WERI-Rb-1 (cell line): ENCODE data around the gene TMEM92.

Source experiments
- DNase-seq: peaks from one replicate; pipeline ENCODE4 v3.0.0-alpha.2; 2020
- H3K27ac ChIP-seq: fragments of 250-450 bp; sonication (Bioruptor Pico); 2 replicates; pipeline ENCODE4 v1.5.1; 2020; ENCODE audit warnings: mild to moderate bottlenecking, moderate library complexity
- H3K27me3 ChIP-seq: fragments of 250-450 bp; sonication (Bioruptor Pico); 2 replicates; pipeline ENCODE4 v1.5.1; 2021; ENCODE audit warnings: mild to moderate bottlenecking, low read depth, moderate library complexity; ENCODE audit not compliant: insufficient read depth, severe bottlenecking
- H3K36me3 ChIP-seq: fragments of 250-450 bp; sonication (Bioruptor Pico); 2 replicates; pipeline ENCODE4 v1.5.1; 2020; ENCODE audit warnings: mild to moderate bottlenecking, moderate library complexity
- H3K4me3 ChIP-seq: 2 replicates; pipeline ENCODE4 v1.5.1; 2011; ENCODE audit warnings: low read depth, mild to moderate bottlenecking, control low read depth, low read length
- H3K9me3 ChIP-seq: fragments of 250-450 bp; sonication (Bioruptor Pico); 2 replicates; pipeline ENCODE4 v1.5.1; 2021; ENCODE audit warnings: mild to moderate bottlenecking, moderate library complexity; ENCODE audit not compliant: severe bottlenecking
- TF ChIP-seq, protein P1 (sequence below): IDR thresholded peaks from 2 replicates; pipeline ENCODE4 v1.5.1; 2011; ENCODE audit warnings: low read depth, mild to moderate bottlenecking, control low read depth, inconsistent platforms, low read length

The TMEM92 gene

DNA sequence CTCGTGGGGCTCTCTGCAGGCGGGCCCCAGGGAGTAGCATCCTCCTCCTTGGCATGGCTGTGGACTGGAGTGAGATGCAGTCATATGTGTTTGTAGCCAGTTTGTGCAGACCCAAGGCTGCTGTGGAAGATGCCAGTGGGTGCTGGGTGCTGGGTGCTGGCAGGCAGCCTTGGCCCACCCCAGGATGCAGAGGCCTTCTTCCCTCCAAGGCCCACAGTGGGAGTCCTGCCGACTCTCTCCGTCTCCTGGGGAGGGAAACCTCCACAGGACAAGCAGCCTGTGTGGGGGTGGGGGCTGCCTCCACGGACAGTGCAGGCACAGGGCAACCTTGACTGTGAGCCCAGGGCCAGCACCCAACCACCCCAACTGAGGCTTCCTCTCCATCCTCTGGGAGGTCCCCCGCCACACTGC is 13.8 kb upstream of the TMEM92 start:
- H3K9me3 ChIP-seq: no peaks in the 10 kb centered on the region
- no peaks in the 10 kb centered on the region for H3K27me3 ChIP-seq
- no peak overlapping the region for H3K27ac ChIP-seq
- no peak overlapping the region for H3K4me3 ChIP-seq
- no peak for DNase-seq
- no peaks in the 10 kb centered on the region for H3K36me3 ChIP-seq
- TF ChIP-seq, protein P1, sequence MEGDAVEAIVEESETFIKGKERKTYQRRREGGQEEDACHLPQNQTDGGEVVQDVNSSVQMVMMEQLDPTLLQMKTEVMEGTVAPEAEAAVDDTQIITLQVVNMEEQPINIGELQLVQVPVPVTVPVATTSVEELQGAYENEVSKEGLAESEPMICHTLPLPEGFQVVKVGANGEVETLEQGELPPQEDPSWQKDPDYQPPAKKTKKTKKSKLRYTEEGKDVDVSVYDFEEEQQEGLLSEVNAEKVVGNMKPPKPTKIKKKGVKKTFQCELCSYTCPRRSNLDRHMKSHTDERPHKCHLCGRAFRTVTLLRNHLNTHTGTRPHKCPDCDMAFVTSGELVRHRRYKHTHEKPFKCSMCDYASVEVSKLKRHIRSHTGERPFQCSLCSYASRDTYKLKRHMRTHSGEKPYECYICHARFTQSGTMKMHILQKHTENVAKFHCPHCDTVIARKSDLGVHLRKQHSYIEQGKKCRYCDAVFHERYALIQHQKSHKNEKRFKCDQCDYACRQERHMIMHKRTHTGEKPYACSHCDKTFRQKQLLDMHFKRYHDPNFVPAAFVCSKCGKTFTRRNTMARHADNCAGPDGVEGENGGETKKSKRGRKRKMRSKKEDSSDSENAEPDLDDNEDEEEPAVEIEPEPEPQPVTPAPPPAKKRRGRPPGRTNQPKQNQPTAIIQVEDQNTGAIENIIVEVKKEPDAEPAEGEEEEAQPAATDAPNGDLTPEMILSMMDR: no peak

DNA sequence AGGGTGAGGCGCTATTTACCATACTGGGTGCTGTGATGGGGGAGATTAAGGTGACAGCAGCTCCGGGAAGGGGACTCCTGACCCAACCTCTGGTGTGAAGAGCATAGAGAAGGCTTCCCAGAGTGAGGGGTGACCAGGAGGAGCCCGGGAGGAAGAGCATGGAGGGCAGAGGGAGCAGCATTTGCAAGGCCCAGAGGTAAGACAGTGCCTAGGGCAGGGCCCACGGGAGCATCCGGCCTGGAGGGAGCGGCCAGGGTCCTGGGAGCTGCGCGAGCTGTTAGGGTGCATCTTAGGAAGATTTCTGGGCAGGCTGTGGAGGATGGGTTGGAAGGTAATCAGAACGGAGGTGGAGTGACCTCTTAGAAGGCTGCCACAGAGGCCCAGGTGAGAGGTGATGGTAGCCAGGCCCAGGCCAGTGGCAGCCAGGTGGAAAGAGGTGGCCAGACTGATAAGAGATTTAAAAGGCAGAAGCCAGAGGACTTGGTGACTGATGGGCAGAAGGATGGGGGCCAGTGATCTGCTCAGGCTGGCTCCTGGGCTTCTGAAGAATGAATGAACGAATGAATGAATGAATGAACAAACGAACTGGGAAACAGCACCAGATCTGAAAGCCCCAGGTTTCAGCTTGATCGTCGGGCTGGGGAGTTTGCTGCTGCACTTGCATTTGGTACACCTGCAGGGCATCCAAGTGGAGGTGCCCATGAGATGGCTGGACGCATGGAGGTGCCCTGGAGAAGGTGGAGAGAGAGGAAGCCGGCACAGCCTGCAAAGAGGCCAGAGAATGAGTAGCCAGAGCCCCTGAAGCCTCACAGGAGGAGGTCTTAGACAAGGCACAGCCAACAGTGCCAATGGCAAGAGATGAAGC is 13.0 kb upstream of the TMEM92 start:
- no peaks in the 10 kb centered on the region for H3K27me3 ChIP-seq
- H3K4me3 ChIP-seq: no peak overlapping the region
- TF ChIP-seq, protein P1: no peak
- no peak for DNase-seq
- no peaks in the 10 kb centered on the region for H3K36me3 ChIP-seq
- no peak overlapping the region for H3K27ac ChIP-seq
- no peaks in the 10 kb centered on the region for H3K9me3 ChIP-seq

DNA sequence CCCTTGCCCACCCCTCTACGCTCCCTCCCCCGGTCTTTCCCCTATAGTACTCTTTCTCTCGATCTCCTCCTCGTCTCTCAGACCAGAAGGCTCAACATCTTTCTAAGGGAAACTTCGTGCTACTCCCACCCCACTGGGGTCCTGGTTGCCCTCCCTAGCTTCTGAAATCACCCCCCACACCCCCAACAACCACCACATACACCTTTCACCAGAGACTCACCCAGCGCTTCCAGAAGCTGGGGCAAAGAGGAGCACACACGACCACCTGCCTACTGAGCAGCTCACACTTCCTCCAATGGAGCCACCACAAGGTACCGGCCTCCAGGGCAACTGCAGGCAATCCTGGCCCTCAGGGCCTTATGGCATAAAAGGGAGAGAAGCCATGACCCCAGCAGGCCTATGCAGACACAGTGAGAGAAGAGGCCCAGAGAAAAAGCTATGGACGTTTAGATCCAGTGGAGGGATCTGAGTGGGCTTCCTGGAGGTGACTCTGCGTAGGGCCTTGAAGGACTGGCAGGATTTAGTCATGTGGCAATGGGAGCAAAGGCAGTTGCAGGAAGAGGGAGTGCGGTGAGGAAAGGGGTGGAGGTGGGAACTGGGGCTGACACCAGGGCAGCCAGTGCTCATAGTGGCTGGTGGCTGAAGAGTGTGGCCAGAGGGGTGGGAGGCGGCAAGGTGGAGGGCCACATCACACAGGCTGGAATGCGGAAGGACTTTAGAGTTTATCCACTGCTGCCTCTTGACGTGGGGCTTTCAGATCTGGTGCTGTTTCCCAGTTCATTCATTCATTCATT is 12.1 kb upstream of the TMEM92 start:
- Histone ChIP-seq H3K27me3 (no peaks in the 10 kb centered on the region), H3K4me3 (no peak overlapping the region), H3K36me3 (no peaks in the 10 kb centered on the region), H3K27ac (no peak overlapping the region), H3K9me3 (no peaks in the 10 kb centered on the region)
- TF ChIP-seq, protein P1: no peak
- DNase-seq: peak; percentile 5

DNA sequence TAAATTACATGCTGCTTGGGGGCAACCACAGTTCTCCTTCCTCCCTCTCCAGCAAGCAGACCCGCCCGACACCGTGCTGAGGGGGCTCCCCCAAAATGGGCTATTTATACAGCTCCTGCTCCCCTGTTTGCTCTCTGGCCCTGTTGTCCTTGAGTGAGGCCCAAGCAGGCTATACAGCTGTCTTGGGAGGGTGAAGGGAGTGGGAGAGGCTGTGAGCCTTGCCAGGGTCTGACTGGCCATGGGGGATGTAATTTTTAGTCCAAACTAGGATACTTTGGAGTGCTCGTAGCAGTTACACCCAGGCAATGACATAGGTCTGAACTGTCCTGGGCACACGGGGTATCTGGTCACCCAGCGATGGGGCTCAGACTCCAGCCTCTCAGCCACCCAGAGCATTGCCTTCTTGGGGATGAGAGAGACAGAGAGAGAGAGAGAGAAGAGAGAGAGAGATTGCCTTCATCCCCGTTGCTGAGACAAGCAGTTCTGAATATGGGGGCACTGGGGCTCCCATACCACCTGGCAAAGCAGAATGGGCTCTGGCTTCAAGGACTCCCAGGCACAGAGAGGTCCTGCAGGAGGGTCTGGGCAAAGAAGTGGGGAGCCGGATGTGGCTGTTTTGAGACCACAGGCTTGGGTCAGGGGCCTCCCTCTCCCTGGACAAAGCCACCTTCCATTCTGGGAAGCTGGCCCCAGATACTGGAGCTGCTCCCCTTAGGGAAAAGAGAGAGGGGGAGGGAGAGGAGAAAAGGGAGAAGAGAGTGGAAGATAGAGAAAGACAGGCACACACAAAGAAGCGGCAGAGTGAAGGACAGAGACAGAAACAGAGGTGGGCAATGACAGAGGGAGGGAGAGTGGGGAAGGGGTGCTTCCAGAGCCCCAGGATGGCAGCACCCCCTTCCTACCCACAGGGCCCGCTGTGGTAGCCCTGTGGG is 10.7 kb upstream of the TMEM92 start:
- peak; percentile 5 for DNase-seq
- TF ChIP-seq, protein P1: no peak
- Histone ChIP-seq H3K36me3 (no peaks in the 10 kb centered on the region), H3K27ac (no peak overlapping the region), H3K9me3 (no peaks in the 10 kb centered on the region), H3K27me3 (no peaks in the 10 kb centered on the region), H3K4me3 (no peak overlapping the region)

DNA sequence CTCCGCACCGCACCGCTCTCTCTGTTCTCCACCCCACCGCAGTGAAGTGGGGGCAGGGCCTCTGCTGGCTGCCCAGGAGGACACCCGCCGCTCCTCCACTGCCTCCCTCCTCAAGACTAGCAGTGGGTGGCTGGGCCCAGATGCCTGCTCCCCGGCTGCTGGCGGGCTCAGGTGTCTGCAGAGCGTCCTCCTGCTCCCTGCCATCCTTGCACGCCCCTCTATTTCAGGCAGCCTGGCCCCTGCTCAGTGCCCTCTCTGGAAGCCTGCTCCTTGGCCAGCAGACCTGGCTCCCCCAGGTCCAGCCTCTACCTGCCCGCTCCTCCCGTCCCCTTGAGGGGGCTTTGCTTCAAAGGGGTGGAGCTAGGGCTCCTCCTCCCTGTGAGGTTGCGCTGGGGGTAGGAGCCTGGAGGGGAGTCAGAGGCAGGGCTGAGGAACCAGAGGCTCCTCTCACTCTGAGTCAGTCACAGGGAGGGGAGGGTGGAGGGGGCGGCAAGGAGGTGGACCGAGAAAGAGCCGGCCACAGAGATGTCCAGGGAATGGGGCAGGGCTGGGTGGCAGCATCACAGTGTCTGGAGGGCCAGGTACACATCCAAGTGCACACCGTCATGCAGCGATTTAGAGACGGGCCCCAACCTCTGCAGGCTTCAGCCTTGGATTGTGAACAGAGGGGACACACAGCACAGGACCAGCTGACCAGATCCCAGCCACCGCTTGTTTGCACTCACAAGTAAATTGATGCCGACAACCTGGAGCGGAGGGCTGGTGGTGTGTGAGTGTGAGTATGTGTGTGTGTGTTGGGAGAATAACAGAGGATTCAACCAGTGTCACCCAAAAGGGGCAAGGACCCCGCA is 9.8 kb upstream of the TMEM92 start:
- TF ChIP-seq, protein P1: no peak
- DNase-seq: peak; percentile 8
- H3K9me3 ChIP-seq: no peaks in the 10 kb centered on the region
- no peak overlapping the region for H3K27ac ChIP-seq
- H3K27me3 ChIP-seq: no peaks in the 10 kb centered on the region
- H3K4me3 ChIP-seq: no peak overlapping the region
- H3K36me3 ChIP-seq: no peaks in the 10 kb centered on the region
